Hepatocyte (in vitro differentiated cells): ENCODE results near the gene CARMIL1. TPM values are rescaled to one million over a fixed set of nuclear protein-coding genes. Genes with fewer than 3 reads are reported as not detected.

Experiments
- DNase-seq: peaks from one replicate; pipeline ENCODE4 v3.0.0-alpha.2; 2016; ENCODE audit warnings: low spot score
- H2AFZ ChIP-seq: fragments of 200-600 bp; sonication (generic); 2 replicates; pipeline ENCODE4 v1.6.0; 2016; ENCODE audit warnings: antibody characterized with exemption, mild to moderate bottlenecking
- H3K27ac ChIP-seq: fragments of 200-600 bp; sonication (generic); 2 replicates; pipeline ENCODE4 v1.5.1; 2016; ENCODE audit warnings: mild to moderate bottlenecking
- H3K27me3 ChIP-seq: fragments of 200-600 bp; sonication (generic); 2 replicates; pipeline ENCODE4 v1.6.1; 2016
- H3K36me3 ChIP-seq: fragments of 200-600 bp; sonication (generic); replicated peaks from 2 replicates; pipeline ENCODE4 v1.5.1; 2016; ENCODE audit warnings: low read depth; ENCODE audit not compliant: insufficient read depth
- H3K4me1 ChIP-seq: fragments of 200-600 bp; sonication (generic); 2 replicates; pipeline ENCODE4 v1.5.1; 2016; ENCODE audit warnings: mild to moderate bottlenecking, moderate library complexity; ENCODE audit not compliant: insufficient read depth
- H3K4me2 ChIP-seq: fragments of 200-600 bp; sonication (generic); 2 replicates; pipeline ENCODE4 v1.6.0; 2016
- H3K4me3 ChIP-seq: fragments of 200-600 bp; sonication (generic); 2 replicates; pipeline ENCODE4 v1.5.1; 2016; ENCODE audit warnings: mild to moderate bottlenecking
- H3K79me2 ChIP-seq: fragments of 200-600 bp; sonication (generic); 2 replicates; pipeline ENCODE4 v1.6.0; 2017; ENCODE audit warnings: mild to moderate bottlenecking
- H3K9me2 ChIP-seq: fragments of 200-600 bp; sonication (generic); replicated peaks from 2 replicates; pipeline ENCODE4 v1.6.0; 2017; ENCODE audit warnings: mild to moderate bottlenecking; ENCODE audit not compliant: insufficient read depth
- H3K9me3 ChIP-seq: fragments of 200-600 bp; sonication (generic); 2 replicates; pipeline ENCODE4 v1.5.1; 2016; ENCODE audit warnings: low read depth, mild to moderate bottlenecking
- H4K20me1 ChIP-seq: fragments of 200-600 bp; sonication (generic); 2 replicates; pipeline ENCODE4 v1.6.0; 2016; ENCODE audit warnings: mild to moderate bottlenecking; ENCODE audit not compliant: insufficient read depth, poor library complexity, severe bottlenecking
- EZH2 ChIP-seq: fragments of 200-600 bp; sonication (generic); IDR thresholded peaks from 2 replicates; pipeline ENCODE4 v1.6.1; 2016; ENCODE audit warnings: antibody characterized with exemption, mild to moderate bottlenecking, borderline replicate concordance
- EZH2phosphoT487 ChIP-seq: fragments of 200-600 bp; sonication (generic); IDR thresholded peaks from one replicate; pipeline ENCODE4 v1.6.1; 2018; ENCODE audit warnings: antibody characterized with exemption, mild to moderate bottlenecking, low read depth, moderate library complexity; ENCODE audit not compliant: unreplicated experiment, severe bottlenecking
- WGBS: methylation state at CpG from one replicate; pipeline ENCODE4 v1.1.6; 2016; ENCODE audit warnings: low lambda C conversion rate; ENCODE audit errors: missing lambda C conversion rate; 5-methylcytosine and 5-hydroxymethylcytosine counted together
- polyA plus RNA-seq: library from polyadenylated mRNA; unstranded; fragments of >200 nt; fragmentation: Nextera tagmentation; extraction: Ambion mirVana; gene quantifications from 2 replicates; pipeline ENCODE4 v1.2.1, GENCODE V29; 2016
- total RNA-seq: library from RNA; depleted of rRNA; stranded (reverse); fragments of >200 nt; gene quantifications from 2 replicates; pipeline ENCODE4 v1.2.3, GENCODE V29; 2014
- TF ChIP-seq, protein P1 (sequence below): fragments of 200-600 bp; sonication (generic); IDR thresholded peaks from 2 replicates; pipeline ENCODE4 v1.5.1; 2016; ENCODE audit warnings: antibody characterized with exemption, mild to moderate bottlenecking; ENCODE audit not compliant: poor library complexity

The CARMIL1 gene
- total and polyA plus RNA-seq, 2 experiments from 2014 or later = 19.5 to 40.6 TPM

DNA sequence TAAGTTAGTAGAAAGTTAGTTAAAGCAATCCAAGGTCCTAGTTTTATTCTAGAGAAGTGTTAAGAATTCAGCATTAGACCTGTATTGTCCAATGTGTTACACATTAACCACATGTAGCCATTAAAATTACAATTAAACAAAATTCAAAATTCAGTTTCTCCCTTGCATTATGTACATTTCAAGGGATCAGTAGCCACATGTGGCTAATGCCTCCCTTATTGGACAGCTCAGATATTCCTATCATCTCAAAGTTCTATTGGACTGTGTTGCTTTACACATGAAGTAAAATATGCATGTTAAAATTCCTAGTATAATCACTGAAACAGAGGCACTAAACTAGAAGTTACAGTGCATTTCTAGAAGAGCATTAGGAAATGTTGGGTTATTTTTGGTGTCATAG is 265.7 kb downstream of the CARMIL1 start:
- TF ChIP-seq EZH2phosphoT487 (no peak), EZH2 (no peak)
- TF ChIP-seq, protein P1, sequence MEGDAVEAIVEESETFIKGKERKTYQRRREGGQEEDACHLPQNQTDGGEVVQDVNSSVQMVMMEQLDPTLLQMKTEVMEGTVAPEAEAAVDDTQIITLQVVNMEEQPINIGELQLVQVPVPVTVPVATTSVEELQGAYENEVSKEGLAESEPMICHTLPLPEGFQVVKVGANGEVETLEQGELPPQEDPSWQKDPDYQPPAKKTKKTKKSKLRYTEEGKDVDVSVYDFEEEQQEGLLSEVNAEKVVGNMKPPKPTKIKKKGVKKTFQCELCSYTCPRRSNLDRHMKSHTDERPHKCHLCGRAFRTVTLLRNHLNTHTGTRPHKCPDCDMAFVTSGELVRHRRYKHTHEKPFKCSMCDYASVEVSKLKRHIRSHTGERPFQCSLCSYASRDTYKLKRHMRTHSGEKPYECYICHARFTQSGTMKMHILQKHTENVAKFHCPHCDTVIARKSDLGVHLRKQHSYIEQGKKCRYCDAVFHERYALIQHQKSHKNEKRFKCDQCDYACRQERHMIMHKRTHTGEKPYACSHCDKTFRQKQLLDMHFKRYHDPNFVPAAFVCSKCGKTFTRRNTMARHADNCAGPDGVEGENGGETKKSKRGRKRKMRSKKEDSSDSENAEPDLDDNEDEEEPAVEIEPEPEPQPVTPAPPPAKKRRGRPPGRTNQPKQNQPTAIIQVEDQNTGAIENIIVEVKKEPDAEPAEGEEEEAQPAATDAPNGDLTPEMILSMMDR = no peak
- no peak for DNase-seq
- no peak overlapping the region for H3K27ac ChIP-seq

DNA sequence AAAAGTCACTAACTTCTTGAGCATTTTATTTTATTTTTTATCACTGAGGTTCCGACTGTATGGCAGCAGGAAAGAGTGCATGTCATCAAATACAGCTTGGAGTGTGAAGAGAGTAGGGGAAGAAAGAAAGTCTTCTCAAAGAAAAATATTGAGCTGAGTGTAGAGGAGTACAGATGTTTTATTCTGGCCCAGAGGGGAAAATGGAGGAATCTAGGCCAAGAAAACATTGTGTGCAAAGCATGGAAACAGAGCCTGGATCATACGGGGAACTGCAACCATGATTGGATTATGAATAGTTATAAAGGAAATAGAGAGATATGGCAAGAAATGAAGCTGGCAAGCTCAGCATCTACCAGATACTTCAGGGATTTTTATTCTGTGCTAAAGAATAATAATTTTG is 268.6 kb downstream of the CARMIL1 start:
- no peak overlapping the region for H3K27ac ChIP-seq
- H3K4me3 ChIP-seq = no peak overlapping the region
- no peaks in the 10 kb centered on the region for H3K36me3 ChIP-seq
- H3K9me2 ChIP-seq = no peaks in the 10 kb centered on the region
- peaks cover 9% of the 10 kb centered on the region for H3K4me1 ChIP-seq
- H3K9me3 ChIP-seq = no peaks in the 10 kb centered on the region
- no peak overlapping the region for H3K4me2 ChIP-seq
- no peak for DNase-seq
- H4K20me1 ChIP-seq = no peaks in the 10 kb centered on the region
- H2AFZ ChIP-seq = no peak overlapping the region
- 72% methylated on average over 2 of the region's 2 CpGs for WGBS
- no peaks in the 10 kb centered on the region for H3K79me2 ChIP-seq
- TF ChIP-seq EZH2 = no peak
- TF ChIP-seq, protein P1 = no peak
- no peak for TF ChIP-seq EZH2phosphoT487
- no peaks in the 10 kb centered on the region for H3K27me3 ChIP-seq

More for the DNA sequence above, 265.7 kb downstream of the CARMIL1 start:
- Histone ChIP-seq H3K4me2 (no peak overlapping the region), H3K4me1 (peaks cover 9% of the 10 kb centered on the region), H3K79me2 (no peaks in the 10 kb centered on the region), H2AFZ (no peak overlapping the region), H3K36me3 (no peaks in the 10 kb centered on the region), H3K4me3 (no peak overlapping the region), H3K9me3 (no peaks in the 10 kb centered on the region), H4K20me1 (no peaks in the 10 kb centered on the region), H3K9me2 (no peaks in the 10 kb centered on the region), H3K27me3 (no peaks in the 10 kb centered on the region)

DNA sequence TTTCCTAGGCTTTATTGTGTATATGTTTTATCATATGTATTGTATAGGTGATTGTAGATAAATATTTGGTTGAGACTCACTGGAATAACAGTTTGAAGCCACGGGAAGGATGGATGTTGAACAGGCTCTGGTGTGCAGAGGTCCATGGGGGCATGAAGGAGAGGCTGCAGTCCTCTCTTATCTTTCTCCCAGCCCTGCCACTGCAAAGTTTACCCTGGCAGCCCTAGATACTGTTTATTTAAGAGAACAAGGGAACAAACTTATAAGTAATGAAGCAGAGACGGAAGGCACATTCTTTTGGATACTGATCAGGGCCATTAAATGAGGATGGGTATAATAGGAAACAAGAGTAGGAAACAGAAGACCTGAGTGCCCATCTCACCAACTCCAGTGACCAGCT is 269.3 kb downstream of the CARMIL1 start:
- TF ChIP-seq, protein P1 = no peak
- TF ChIP-seq EZH2 (no peak), EZH2phosphoT487 (no peak)
- H3K9me3 ChIP-seq = no peaks in the 10 kb centered on the region
- no peak for DNase-seq
- H4K20me1 ChIP-seq = no peaks in the 10 kb centered on the region
- peaks cover 4% of the 10 kb centered on the region for H3K4me1 ChIP-seq
- H3K9me2 ChIP-seq = no peaks in the 10 kb centered on the region
- 64% methylated on average over 2 of the region's 2 CpGs for WGBS
- no peak overlapping the region for H3K4me2 ChIP-seq
- H3K79me2 ChIP-seq = no peaks in the 10 kb centered on the region
- H3K4me3 ChIP-seq = no peak overlapping the region
- H3K27me3 ChIP-seq = no peaks in the 10 kb centered on the region
- H3K27ac ChIP-seq = no peak overlapping the region
- no peak overlapping the region for H2AFZ ChIP-seq
- no peaks in the 10 kb centered on the region for H3K36me3 ChIP-seq

DNA sequence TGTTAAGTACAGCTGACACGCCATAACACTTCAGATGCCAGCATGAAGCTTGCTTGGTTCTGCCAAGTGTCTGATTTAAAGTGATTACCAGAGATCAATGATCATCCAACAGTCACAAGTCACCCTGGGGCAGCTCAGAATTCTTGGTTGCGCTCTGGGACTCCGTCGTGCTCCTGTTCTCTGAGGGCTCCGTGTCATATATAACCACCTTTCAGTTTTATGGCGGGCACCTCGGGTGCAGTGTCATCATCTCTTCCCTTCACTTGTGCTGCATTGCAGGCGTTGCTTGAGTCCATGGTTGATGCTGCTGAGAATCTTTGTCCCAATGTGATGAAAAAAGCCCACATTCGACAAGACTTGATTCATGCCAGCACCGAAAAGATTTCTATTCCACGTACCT is 271.5 kb downstream of the CARMIL1 start:
- H4K20me1 ChIP-seq = no peaks in the 10 kb centered on the region
- no peak overlapping the region for H3K4me2 ChIP-seq
- H3K27ac ChIP-seq = no peak overlapping the region
- H3K79me2 ChIP-seq = no peaks in the 10 kb centered on the region
- H3K4me1 ChIP-seq = no peaks in the 10 kb centered on the region
- H3K9me3 ChIP-seq = no peaks in the 10 kb centered on the region
- WGBS = 78% methylated on average over 11 of the region's 11 CpGs
- TF ChIP-seq EZH2phosphoT487 (no peak), EZH2 (no peak)
- TF ChIP-seq, protein P1 = no peak
- H3K9me2 ChIP-seq = no peaks in the 10 kb centered on the region
- no peak overlapping the region for H2AFZ ChIP-seq
- H3K27me3 ChIP-seq = no peaks in the 10 kb centered on the region
- no peak for DNase-seq
- no peaks in the 10 kb centered on the region for H3K36me3 ChIP-seq
- H3K4me3 ChIP-seq = no peak overlapping the region
